Measurements from ENCODE around the gene SLC24A3. TPM values are rescaled to one million over a fixed set of nuclear protein-coding genes. Genes with fewer than 3 reads are reported as not detected.

The SLC24A3 gene
- total RNA-seq, 3 donors from 2014 or later: 4.9 to 12.3 (median 5.9) TPM

- intact Hi-C loops (cut with DNase I; ENCODE audit: low total_unique reads): loop anchor here (10.0 kb wide), 1 partner anchor 300 kb away; no protein-coding TSS in a partner anchor
Observed at GRCh38 chr20:19695081-19695480, 482.6 kb downstream of the SLC24A3 start.

GRCh38 chr20:19696620-19697019, 484.2 kb downstream of the SLC24A3 start:
- no peak for TF ChIP-seq POLR2AphosphoS5 (IDR thresholded peaks at IDR 0.05)
- no peak for TF ChIP-seq POLR2A (IDR thresholded peaks at IDR 0.05)
- no peak for TF ChIP-seq CTCF (IDR thresholded peaks at IDR 0.05)
- intact Hi-C loops (cut with DNase I; ENCODE audit: low total_unique reads): loop anchor here (10.0 kb wide), 1 partner anchor 298 kb away; no protein-coding TSS in a partner anchor
- no peaks in the 10 kb centered on the region for H3K36me3 ChIP-seq
- H3K27me3 ChIP-seq: no peaks in the 10 kb centered on the region
- no peaks in the 10 kb centered on the region for H3K9me3 ChIP-seq
- H3K4me3 ChIP-seq: no peak overlapping the region
- H3K27ac ChIP-seq: no peak overlapping the region
- no peaks in the 10 kb centered on the region for H3K4me1 ChIP-seq
- DNase-seq (ENCODE audit: low spot score in 2 of 2): no peak

More at GRCh38 chr20:19695081-19695480, 482.6 kb downstream of the SLC24A3 start:
- no peak overlapping the region for H3K27ac ChIP-seq
- H3K36me3 ChIP-seq: no peaks in the 10 kb centered on the region
- no peaks in the 10 kb centered on the region for H3K4me1 ChIP-seq
- H3K27me3 ChIP-seq: no peaks in the 10 kb centered on the region
- no peak overlapping the region for H3K4me3 ChIP-seq
- TF ChIP-seq CTCF (IDR thresholded peaks at IDR 0.05) (no peak), POLR2A (IDR thresholded peaks at IDR 0.05) (no peak), POLR2AphosphoS5 (IDR thresholded peaks at IDR 0.05) (no peak)
- H3K9me3 ChIP-seq: no peaks in the 10 kb centered on the region
- DNase-seq (ENCODE audit: low spot score in 2 of 2): no peak

GRCh38 chr20:19697415-19697814, 485.0 kb downstream of the SLC24A3 start:
- no peak overlapping the region for H3K4me3 ChIP-seq
- TF ChIP-seq POLR2A (IDR thresholded peaks at IDR 0.05) (no peak), POLR2AphosphoS5 (IDR thresholded peaks at IDR 0.05) (no peak), CTCF (IDR thresholded peaks at IDR 0.05) (no peak)
- DNase-seq (ENCODE audit: low spot score in 2 of 2): no peak
- no peaks in the 10 kb centered on the region for H3K4me1 ChIP-seq
- peaks cover 0 to 3% of the 10 kb centered on the region in 2 donors for H3K9me3 ChIP-seq
- no peaks in the 10 kb centered on the region for H3K36me3 ChIP-seq
- intact Hi-C loops (cut with DNase I; ENCODE audit: low total_unique reads): loop anchor here (10.0 kb wide), 1 partner anchor 297 kb away; no protein-coding TSS in a partner anchor
- no peaks in the 10 kb centered on the region for H3K27me3 ChIP-seq
- H3K27ac ChIP-seq: no peak overlapping the region

- intact Hi-C loops (cut with DNase I; ENCODE audit: low total_unique reads): loop anchor here (10.0 kb wide), 1 partner anchor 295 kb away; no protein-coding TSS in a partner anchor
- TF ChIP-seq POLR2A (IDR thresholded peaks at IDR 0.05): no peak
- TF ChIP-seq POLR2AphosphoS5 (IDR thresholded peaks at IDR 0.05): no peak
- no peak for TF ChIP-seq CTCF (IDR thresholded peaks at IDR 0.05)
Observed at GRCh38 chr20:19699180-19699971, 486.9 kb downstream of the SLC24A3 start.

GRCh38 chr20:19701429-19701828, 489.0 kb downstream of the SLC24A3 start:
- H3K4me3 ChIP-seq: no peak overlapping the region
- H3K4me1 ChIP-seq: no peaks in the 10 kb centered on the region
- TF ChIP-seq POLR2A (IDR thresholded peaks at IDR 0.05) (no peak), CTCF (IDR thresholded peaks at IDR 0.05) (no peak), POLR2AphosphoS5 (IDR thresholded peaks at IDR 0.05) (no peak)
- H3K9me3 ChIP-seq: peaks cover 0 to 6% of the 10 kb centered on the region in 2 donors
- no peaks in the 10 kb centered on the region for H3K27me3 ChIP-seq
- intact Hi-C loops (cut with DNase I; ENCODE audit: low total_unique reads): no loop called here
- DNase-seq (ENCODE audit: low spot score in 2 of 2): no peak
- H3K36me3 ChIP-seq: no peaks in the 10 kb centered on the region
- no peak overlapping the region for H3K27ac ChIP-seq

More at GRCh38 chr20:19699180-19699971, 486.9 kb downstream of the SLC24A3 start:
- H3K4me1 ChIP-seq: no peaks in the 10 kb centered on the region
- no peaks in the 10 kb centered on the region for H3K27me3 ChIP-seq
- peaks cover 0 to 6% of the 10 kb centered on the region in 2 donors for H3K9me3 ChIP-seq
- DNase-seq (ENCODE audit: low spot score in 2 of 2): no peak
- H3K36me3 ChIP-seq: no peaks in the 10 kb centered on the region
- H3K27ac ChIP-seq: no peak overlapping the region
- no peak overlapping the region for H3K4me3 ChIP-seq

Measured in breast epithelium (tissue), 4 donors.